ENCODE results near the gene ITFG1.
"Not testable (repeated sequence)": the region's sequence is repeated elsewhere in the genome, so short reads cannot be mapped to it uniquely, and the experiment has no call there.

Gene ITFG1

DNA sequence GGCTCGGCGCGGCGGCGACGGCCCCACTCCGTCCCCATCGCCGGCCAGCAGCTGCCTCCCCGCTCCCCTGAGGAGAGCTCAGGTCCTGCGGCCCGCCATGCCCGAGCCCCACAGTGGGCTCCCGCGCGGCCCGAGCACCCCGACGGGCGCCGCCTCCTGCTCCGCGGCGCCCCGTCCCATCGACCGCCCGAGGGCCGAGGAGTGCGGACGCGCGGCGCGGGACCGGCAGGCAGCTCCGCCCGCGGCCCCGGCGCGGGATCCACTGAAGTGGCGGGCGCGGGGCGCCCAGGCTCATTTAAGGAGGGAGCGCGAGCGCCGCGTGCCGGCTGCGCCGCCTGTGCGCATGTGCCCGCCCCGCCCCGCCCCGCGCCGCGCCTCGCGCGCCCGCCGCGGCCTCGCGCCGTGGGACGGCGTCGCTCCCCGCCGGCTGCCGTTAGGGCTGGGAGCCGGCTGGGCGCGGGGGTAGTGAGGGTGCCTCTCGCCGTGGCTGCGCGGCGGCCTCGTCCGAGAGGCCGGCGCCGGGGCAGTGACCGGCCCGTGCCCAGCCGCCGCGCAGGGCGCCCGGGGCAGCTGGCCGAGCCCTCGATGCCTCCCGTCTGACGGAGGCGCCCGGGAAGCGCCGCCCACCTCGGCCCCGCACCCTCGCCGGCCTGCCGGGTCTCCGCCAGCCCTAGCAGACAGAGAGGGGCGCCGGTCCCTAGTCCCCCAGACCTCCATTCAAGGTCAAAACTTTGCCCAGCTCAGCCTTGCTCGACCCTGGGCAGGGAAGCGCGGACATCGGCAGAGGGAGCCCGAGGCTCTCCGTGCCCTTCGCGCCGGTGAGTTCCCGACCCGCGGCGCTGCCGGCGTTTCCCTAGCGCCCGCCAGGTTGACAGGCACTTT lies 316.9 kb downstream of the ITFG1 start, which contains the start of gene NETO2:
NETO2 (minus strand) TSS at position 269 of the 882 bp plus-strand sequence. CDS start 333 bp downstream, outside the sequence.
- peak; percentile 73 for DNase-seq

DNA sequence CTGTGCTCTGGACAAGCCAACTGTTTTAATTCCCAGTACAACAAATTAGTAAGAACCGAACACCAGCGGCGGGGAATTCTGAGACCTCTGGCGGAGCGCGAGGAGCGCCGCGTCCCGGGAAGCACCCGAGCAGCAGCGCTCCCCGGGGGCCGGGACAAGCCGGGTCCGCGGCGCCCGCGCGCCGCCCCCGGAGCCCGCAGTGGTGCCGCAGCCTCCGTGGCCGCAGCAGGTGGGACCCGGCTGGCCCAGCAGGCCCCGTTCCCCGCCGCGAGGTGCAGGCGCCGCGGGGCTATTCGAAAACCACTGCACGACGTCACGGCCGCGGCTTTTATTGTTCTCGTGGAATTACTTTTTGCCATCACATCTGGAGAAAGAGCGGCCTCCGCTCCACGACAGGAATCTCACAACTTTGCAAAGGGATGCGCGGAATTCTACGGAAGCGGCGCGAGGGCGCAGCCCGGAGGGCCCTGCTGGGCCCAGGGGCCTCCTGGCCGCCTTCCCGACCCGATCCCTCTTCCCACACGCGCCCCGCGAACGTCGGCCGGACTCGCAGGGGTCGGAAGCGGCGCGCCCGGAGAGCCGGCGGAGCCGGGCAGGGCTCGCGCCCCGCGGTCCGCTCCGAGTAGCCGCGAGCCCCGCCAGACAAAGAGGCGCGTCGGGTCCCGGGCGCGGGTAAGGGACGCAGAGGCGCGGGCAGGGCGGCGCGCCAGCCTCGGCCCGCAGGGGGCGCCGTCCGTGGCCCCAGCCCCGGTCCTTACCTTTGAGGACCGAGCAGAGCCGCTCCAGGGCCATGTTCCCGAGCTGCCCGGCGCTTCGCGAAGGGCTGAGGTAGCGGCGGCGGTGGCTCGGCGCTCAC lies 317.8 kb downstream of the ITFG1 start:
- DNase-seq = peak; percentile 78

DNA sequence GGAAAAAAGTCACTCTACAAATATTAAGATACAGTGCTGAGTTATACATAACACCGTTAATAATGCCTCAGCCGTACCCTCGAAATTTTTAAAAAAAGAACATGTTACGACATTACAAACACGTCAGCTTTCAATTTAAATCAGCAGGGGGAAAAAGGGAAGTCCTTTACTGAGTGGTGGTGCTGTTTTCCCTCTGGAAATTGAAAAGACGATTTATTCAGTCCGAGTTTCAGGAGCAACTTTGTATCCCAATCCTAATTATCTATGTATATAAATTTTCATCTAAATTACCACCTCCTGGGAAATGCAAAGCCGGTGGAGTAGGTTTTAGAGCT lies 318.4 kb downstream of the ITFG1 start:
- DNase-seq = no peak

DNA sequence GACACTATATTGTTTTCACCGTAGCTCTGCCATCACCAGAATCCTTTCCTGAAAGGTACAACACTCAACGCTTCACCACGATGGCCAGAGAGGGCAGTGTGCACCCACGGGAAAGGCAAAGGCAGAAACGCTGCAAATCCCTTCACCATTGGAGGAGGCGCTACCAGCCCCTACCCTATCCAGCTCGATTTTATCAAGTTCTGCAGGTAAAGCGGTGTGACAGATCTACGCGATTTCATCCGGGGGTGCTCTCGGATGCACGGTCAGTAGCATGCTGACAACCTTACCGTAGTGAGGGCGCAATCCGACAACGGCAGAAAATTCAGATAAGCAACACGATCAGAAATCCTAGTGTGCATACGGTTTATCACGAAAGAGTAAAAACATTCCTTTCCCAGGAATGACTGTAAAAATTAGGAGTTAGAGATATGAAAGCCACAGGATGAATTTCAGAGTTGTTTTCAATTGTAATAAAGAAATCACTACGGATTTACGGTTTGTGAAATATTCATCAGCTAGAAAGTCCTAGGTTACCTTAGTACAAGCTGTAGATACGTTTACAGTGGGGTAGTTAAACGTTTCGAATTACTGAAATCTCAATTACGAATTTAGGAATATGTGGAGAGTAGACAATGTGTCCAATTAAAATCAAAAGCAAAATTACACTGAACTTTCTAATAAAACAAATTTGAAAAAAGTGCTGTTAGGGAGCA lies 318.9 kb downstream of the ITFG1 start:
- DNase-seq = peak; percentile 78

DNA sequence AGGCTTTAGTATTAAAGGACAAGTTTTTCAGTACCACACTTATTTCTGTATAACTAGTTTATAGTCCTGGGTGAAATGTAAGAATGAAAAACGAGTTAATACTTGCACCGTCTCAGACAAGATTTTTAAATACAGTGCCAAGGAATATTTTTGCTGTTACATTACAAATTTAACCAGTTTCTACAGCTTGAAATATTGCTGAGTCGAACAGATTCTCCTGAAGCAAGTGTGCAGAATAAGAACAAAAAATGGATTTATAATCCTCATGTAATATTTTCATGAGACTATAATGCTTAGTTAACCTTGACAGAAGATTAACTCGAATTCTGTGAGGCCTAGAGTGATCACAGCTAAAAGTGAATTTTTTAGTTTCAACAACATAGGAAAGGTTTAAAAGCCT lies 320.2 kb downstream of the ITFG1 start:
- no peak for DNase-seq

DNA sequence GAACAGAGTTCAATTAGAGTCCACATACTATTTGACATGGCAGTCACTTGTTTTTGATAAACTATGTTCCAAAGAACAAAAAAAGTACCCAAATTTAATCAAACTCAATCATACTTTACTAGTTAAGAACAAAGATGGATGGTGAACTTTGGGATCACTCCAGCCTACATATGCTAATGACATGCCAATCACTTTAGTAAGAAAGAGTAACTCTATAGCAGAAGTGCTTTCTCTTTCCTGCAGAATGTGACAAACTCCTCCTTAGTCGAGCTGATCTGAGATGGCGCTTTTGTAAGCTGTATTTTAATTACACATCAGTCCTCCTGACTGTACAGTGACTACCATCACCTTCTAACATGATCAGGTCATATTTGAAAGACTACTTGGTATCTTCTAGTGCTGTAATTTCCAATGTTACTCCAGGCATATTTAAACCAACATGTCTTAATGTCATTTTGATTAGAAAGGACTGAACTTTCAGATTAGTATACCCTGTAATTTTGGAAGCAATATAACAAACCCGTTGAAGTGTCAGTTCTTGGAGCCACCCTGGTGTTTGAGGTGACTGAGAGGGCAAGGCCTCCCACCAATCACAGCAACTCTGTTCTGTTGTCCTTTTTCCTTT lies 321.2 kb downstream of the ITFG1 start:
- DNase-seq = no peak

DNA sequence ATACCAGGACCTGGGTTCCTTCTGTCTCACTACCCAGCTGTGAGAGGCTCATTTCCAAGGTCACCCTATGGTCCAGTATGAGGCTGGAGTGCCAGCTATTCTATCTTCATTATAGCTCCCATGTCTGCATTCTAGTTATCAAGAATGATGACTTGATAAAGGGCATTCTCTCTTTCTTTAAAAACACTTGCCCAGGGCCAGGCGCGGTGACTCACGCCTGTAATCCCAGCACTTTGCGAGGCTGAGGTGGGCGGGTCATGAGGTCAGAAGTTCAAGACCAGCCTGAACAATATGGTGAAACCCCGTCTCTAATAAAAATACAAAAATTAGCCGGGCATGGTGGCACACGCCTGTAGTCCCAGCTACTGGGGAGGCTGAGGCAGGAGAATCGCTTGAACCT lies 322.9 kb downstream of the ITFG1 start:
- DNase-seq = not testable (repeated sequence)

DNA sequence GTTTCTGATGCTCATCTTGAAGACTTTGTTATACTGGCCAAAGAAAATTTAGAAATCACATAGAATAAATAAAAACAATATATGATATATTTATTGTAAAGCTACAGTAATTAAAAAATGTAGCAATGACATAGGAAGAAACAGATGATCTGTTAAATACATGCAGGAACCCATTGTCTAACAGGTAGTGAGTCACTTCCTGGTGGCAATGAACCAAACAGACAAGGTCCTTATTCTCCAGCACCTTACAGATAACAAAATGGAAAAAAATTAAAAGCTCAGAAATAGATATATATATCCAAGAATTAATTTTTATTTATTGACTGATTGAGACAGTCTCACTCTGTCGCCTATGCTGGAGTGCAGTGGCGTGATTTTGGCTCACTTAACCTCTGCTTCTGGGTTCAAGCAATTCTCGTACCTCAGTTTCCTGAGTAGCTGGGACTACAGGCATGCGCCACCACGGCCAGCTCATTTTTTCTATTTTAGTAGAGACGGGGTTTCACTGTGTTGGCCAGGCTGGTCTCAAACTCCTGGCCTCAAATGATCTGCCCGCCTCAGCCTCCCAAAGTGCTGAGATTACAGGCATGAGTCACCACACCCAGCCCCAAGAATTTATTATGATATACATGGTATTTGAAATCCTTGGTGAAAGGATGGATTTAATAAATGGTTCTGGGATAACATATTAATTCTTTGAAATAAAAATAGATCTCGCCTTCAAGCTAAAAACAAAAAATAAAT lies 324.6 kb downstream of the ITFG1 start:
- no peak for DNase-seq

DNA sequence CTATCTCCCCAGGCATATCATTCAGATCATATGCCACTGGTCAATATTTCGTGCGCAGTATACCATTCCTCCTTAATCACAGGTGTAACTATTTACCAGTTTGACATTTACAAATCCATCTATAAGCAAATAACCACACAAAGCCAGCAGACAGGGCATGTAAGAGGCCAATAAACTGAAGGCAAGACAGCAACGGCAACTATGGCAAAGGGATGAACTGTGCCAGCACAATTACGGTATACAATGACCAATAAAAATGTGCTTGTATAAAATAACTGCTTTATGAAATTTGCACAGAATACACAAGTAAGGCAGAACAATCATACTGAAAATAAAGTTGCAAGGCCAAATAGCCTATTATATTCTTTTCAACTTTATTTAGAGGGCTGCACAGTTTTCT lies 326.3 kb downstream of the ITFG1 start:
- no peak for DNase-seq

DNA sequence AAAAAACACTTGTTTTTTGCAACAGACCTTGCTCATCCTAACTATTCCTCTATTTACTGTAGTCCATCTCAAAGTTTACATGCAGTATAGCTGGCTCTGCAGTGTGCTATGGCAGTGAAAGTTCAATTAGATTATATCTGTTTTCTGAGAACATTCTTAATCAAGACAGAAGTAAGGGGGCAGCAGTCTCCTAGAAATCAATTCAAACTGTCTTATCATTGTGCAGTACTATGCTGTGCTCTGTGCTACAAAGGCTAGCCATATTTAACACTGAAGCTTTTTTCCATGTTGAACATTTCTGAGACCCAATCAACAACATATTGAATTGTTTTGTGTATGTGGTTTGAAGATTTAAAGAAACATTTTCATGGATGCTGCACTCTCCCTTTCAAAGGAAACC lies 328.6 kb downstream of the ITFG1 start:
- DNase-seq = no peak

DNA sequence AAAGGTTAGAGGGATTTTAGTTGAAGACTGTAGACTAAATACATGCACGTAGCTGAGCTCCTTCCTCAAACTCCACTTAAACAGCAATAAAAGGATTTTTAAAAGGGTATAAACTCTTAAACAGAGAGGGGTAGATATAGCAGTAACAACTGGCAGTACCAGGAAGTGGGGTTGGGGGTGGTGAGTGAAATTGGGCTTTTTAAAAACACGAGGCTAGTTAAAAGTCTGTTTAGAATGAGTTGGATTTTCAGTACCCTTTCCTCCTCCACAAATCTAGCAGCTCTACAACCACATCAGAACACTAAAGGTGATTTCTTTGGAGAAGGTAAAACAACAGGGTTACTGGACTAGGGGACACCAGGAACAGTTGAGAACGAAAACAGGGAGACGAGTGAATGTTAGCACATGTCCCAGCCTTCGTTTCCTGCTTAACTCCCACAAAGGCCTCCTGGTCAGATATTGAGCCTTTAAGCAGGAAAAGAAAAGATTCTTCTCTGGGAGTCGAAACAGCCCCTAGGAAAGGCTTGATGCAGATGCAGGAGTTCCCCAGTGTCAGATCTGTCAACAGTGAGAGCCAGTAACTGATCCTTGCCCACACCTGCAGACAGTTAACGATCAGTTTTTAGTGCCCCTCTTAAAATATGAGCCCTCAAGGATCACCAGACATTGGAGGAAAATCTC lies 331.0 kb downstream of the ITFG1 start:
- no peak for DNase-seq

DNA sequence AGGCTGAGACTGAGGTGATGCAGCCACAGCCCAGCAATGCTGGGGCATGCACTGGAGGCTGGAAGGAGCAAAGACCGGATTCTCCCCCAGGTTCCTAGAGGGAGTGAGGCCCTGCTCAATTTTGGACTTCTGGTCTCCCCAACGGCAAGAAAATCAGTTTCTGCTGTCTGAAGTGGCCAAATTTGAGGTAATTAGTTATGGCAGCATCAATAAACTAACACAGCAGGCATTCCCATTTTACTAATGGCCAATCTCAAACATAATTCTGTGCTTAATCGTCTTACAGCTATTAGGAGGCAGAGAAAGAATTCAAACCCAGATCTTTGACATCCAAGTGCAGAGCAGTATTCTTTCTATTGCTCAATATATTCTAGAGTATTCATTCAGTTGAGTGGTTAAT lies 333.3 kb downstream of the ITFG1 start:
- no peak for DNase-seq

DNA sequence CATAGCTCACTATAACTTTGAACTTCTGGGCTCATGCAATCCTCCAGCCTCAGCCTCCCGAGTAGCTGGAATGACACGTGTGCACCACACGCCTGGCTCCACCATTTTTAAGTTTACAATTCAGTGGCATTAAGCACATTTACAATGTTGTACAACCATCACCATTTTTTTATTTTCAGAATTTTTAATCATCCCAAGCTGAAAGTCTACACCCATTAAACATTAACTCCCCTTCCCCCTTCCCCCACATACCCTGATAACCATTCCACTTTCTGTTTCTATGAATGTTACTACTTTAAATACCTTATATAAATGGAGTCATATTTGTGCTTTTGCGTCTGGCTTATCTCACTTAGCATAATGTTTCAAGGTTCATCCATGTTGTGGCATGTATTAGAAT lies 335.1 kb downstream of the ITFG1 start:
- no peak for DNase-seq

DNA sequence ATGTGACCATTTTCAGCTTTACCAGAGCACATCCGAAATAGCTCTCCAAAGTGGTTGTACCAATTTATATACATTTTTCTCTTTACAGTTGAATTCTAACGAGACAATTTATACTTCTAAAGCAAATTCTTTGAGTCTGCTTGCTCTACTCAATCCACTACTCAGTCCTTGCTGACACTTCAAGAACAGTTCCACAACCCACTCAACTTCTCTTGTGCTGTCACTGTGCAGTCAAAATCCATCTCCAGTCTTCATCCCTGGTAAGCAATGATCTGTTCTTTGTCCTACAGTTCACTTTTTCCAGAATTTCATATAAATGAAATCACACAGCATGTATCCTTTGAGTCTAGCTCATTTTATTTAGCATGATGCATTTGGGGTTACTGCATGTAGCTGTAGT lies 347.7 kb downstream of the ITFG1 start:
- no peak for DNase-seq

DNA sequence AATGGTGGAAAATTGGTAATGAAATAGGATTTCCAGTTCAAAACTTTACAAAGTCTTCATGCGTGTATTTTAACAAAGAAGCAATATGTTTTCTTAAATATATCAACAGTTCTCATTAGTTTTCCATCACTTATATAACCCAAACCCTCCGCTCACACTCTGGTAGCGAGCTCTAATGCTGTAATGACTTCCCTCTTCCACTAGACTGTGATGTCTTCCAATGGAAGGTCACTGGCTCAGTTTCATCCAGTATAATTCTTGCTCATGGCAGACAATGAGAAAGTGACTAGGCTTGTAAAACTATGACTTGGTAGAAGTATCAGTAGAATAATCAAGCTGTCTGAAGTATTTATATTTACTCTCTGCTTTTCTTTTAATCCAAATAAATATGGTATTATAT lies 349.9 kb downstream of the ITFG1 start:
- DNase-seq = no peak

DNA sequence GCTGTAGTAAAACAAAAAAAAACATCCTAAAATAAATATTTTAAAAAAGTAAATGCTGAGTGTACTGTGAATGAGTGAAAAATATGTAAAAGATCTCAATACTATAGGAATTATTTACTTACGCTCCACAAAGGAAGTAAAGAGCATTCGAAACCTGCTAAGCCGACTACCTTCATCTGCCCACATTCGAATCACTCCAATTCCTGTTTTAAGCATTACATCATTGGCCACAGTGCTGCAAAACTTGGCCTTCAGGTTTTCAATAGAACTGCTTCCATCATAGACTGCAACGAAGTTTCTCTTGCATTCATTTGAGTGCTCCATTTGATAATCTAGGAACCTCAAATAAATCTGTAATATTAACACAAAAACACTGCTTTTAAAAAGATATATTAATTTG lies 351.5 kb downstream of the ITFG1 start:
- DNase-seq = no peak

Data from activated CD4-positive, CD25-positive, alpha-beta regulatory T cell treated with anti-CD3 and anti-CD28 coated beads, Interleukin-2, amount 50 U/mL, for 72 hours (primary cell).